Measurements from ENCODE around the gene GHDC. TPM values are rescaled to one million over a fixed set of nuclear protein-coding genes. Genes with fewer than 3 reads are reported as not detected.

The GHDC gene
- total and polyA plus RNA-seq, 2 of the 13 experiments (the other 11 are each of a cell fraction or from before 2014, with no cell fraction given), result 15.4 to 22.5 TPM

DNA sequence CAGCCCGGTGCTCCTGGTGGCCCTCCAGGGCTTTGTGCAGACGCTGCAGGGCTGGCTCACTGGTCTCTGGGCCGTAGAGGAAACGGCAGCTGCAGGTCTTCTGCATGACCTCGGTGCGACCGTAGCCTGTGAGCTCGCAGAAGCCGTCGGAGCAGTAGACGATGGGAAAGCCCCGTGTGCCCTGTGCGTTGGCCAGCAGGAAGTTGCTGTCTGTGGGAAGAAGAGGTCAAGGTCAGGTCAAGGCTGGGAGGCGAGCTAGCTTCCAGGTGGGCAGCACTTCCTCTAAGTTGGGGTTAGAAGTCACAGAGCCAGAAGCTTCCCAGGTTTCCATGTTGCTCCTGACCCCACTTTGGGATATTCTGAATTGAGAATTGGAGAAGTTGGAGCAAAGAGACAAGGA is 15.5 kb downstream of the GHDC start (continued):
- TF ChIP-seq SIN3A (IDR thresholded peaks at IDR 0.05; ENCODE audit: borderline replicate concordance, low read depth, low read length), result no peak
- TF ChIP-seq SNAI1 (CRISPR knock-in tag; IDR thresholded peaks at IDR 0.05; ENCODE audit: borderline replicate concordance), result no peak
- TF ChIP-seq ARNTL (CRISPR knock-in tag; IDR thresholded peaks at IDR 0.05), result no peak
- no peak for TF ChIP-seq NFKB2 (CRISPR knock-in tag; IDR thresholded peaks at IDR 0.05; ENCODE audit: borderline replicate concordance)
- TF ChIP-seq HNF4A (CRISPR knock-in tag; IDR thresholded peaks at IDR 0.05), result no peak
- TF ChIP-seq POLR2AphosphoS2 (IDR thresholded peaks at IDR 0.05; ENCODE audit: low read depth, low read length), result no peak
- TF ChIP-seq NR2F6 (IDR thresholded peaks at IDR 0.05), result peak; percentile 70; the same call in 1 of the 2 replicates
- peak; percentile 84 for TF ChIP-seq NR2F6 (CRISPR knock-in tag; IDR thresholded peaks at IDR 0.05)
- TF ChIP-seq SALL1 (CRISPR knock-in tag; IDR thresholded peaks at IDR 0.05), result peak; percentile 47; the same call in 1 of the 2 replicates
- peak; percentile 87 for TF ChIP-seq NR2C2 (CRISPR knock-in tag; IDR thresholded peaks at IDR 0.05; ENCODE audit: borderline replicate concordance)
- TF ChIP-seq MYC (CRISPR knock-in tag; IDR thresholded peaks at IDR 0.05; ENCODE audit: borderline replicate concordance), result peak; percentile 29; the same call in 1 of the 2 replicates
- no peak for TF ChIP-seq KLF11 (CRISPR knock-in tag; IDR thresholded peaks at IDR 0.05)
- TF ChIP-seq TRAFD1 (CRISPR knock-in tag; IDR thresholded peaks at IDR 0.05; ENCODE audit: borderline replicate concordance), result no peak
- TF ChIP-seq, protein P1, sequence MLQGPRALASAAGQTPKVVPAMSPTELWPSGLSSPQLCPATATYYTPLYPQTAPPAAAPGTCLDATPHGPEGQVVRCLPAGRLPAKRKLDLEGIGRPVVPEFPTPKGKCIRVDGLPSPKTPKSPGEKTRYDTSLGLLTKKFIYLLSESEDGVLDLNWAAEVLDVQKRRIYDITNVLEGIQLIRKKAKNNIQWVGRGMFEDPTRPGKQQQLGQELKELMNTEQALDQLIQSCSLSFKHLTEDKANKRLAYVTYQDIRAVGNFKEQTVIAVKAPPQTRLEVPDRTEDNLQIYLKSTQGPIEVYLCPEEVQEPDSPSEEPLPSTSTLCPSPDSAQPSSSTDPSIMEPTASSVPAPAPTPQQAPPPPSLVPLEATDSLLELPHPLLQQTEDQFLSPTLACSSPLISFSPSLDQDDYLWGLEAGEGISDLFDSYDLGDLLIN (CRISPR knock-in tag; IDR thresholded peaks at IDR 0.05; ENCODE audit: borderline replicate concordance), result no peak
- TF ChIP-seq ZBTB3 (CRISPR knock-in tag; IDR thresholded peaks at IDR 0.05; ENCODE audit: borderline replicate concordance, low read depth), result no peak
- no peak for TF ChIP-seq SMAD1 (CRISPR knock-in tag; IDR thresholded peaks at IDR 0.05; ENCODE audit: borderline replicate concordance, low read depth)
- TF ChIP-seq RBM22 (optimal IDR thresholded peaks at IDR 0.05; ENCODE audit: low read length), result no peak
- TF ChIP-seq NFE2L2 (IDR thresholded peaks at IDR 0.05; ENCODE audit: low read length), result no peak
- peak; percentile 95; the same call in 1 of the 2 replicates for TF ChIP-seq RELA (CRISPR knock-in tag; IDR thresholded peaks at IDR 0.05)
- TF ChIP-seq, protein P2, sequence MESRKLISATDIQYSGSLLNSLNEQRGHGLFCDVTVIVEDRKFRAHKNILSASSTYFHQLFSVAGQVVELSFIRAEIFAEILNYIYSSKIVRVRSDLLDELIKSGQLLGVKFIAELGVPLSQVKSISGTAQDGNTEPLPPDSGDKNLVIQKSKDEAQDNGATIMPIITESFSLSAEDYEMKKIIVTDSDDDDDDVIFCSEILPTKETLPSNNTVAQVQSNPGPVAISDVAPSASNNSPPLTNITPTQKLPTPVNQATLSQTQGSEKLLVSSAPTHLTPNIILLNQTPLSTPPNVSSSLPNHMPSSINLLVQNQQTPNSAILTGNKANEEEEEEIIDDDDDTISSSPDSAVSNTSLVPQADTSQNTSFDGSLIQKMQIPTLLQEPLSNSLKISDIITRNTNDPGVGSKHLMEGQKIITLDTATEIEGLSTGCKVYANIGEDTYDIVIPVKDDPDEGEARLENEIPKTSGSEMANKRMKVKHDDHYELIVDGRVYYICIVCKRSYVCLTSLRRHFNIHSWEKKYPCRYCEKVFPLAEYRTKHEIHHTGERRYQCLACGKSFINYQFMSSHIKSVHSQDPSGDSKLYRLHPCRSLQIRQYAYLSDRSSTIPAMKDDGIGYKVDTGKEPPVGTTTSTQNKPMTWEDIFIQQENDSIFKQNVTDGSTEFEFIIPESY (CRISPR knock-in tag; IDR thresholded peaks at IDR 0.05), result no peak
- no peak for TF ChIP-seq TIGD3 (CRISPR knock-in tag; IDR thresholded peaks at IDR 0.05; ENCODE audit: borderline replicate concordance)
- TF ChIP-seq ZNF775 (CRISPR knock-in tag; IDR thresholded peaks at IDR 0.05; ENCODE audit: borderline replicate concordance), result no peak
- TF ChIP-seq NAIF1 (CRISPR knock-in tag; IDR thresholded peaks at IDR 0.05; ENCODE audit: borderline replicate concordance), result no peak
- no peak for TF ChIP-seq ZNF414 (CRISPR knock-in tag; IDR thresholded peaks at IDR 0.05)
- TF ChIP-seq ZMAT3 (CRISPR knock-in tag; conservative IDR thresholded peaks at IDR 0.05), result no peak
- TF ChIP-seq ZBTB7B (CRISPR knock-in tag; IDR thresholded peaks at IDR 0.05), result 0 out of 2 replicates have a peak, but pooled peaks have one; percentile 24
